NCI-H1105 (cell line): ENCODE measurements around the gene BID.

Experiments
- DNase-seq: peaks from one replicate; lab custom pipeline; 2025; lab: John Stamatoyannopoulos, UW

BID gene

DNA sequence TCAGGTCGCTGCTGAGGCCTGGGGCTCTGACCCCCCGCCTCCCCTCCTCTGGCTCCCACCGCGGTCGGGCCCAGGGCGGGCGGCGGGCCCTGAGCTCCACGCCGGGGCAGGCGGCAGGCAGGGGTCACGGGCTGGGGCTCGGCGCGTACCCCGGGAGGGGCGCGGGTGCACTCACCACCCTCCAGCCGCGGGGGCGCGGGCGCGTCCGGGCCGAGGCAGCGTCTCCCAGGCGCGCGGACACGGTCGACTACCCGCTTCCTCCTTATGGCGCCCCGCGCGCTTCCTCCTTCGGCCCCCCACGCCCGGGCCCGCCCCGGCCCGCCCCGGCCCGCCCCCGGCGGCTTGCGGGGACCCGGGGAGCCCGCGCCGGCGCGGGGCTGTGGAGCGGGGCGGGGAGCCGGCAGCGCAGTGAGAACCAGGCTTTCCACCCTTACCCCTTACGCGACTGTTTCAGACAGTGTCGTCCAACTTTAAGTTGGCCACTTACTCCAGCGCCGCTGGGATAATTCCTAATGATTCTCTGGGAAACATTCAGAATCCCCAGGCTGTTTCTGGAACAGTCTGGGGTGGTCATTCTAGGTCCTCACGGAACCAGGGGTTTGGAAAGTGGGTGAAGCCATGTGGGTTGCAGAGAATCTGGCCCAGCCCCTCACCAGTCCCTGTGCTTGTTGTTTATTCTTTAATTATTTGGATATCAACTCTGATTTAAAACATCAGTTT, at the start of gene BID:
Gene BID (minus strand): TSS at position 264 of the 720 bp plus-strand sequence. CDS start 24,353 bp downstream, outside the sequence.
- DNase-seq = peak; percentile 20

DNA sequence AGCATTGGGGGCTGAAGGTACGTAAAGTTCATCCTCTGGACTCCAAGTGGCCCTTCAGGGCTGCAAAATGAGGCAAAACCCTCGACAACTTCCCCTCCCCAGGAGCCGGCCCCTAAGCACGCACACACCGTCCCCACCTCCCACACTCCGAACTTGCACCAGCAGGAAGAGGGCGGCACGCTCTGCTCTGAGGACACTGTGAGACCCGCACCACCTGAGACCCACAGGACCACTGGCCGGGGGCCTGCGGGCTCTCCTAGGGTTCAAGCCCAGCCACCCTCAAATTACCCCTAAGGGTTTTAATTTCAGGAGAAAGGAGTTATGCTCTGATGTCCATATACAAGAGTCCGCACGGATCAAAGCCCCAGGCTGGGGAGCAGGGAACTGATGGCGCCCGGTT, 49.7 kb upstream of the BID start:
- DNase-seq = no peak

GRCh38 chr22:17823226-17823625, 49.0 kb upstream of the BID start:
- DNase-seq = no peak

- no peak for DNase-seq
These were observed 47.8 kb upstream of the BID start for GRCh38 chr22:17822087-17822486.

DNA sequence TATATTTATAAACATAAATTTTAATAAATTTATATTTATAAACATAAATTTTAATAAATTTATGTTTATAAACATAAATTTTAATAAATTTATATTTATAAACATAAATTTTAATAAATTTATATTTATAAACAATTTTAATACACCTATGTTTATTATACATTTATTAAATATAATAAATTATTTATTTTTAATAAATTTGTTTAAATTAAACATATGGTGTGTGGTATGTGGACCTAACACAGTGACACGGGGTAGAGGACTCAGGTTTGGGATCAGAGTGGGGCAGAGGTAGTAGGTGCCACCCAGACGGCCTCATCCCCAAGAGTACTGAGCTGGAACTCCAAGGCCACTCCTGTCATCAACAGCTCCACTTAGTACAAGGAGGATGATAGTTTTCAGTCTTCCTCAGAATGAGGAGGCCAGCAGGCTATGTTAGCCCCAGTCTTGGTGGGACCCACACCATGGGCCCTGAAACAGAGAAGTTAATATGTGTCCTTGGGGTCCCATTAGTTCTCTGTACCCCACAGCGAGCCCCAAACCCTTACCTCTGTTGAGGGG, 46.7 kb upstream of the BID start:
- DNase-seq = no peak

GRCh38 chr22:17818649-17819048, 44.4 kb upstream of the BID start:
- no peak for DNase-seq

- no peak for DNase-seq
These were observed 43.9 kb upstream of the BID start for GRCh38 chr22:17818180-17818579.

GRCh38 chr22:17817511-17818065, 43.3 kb upstream of the BID start:
- DNase-seq = no peak

GRCh38 chr22:17817079-17817478, 42.8 kb upstream of the BID start:
- DNase-seq = no peak

DNA sequence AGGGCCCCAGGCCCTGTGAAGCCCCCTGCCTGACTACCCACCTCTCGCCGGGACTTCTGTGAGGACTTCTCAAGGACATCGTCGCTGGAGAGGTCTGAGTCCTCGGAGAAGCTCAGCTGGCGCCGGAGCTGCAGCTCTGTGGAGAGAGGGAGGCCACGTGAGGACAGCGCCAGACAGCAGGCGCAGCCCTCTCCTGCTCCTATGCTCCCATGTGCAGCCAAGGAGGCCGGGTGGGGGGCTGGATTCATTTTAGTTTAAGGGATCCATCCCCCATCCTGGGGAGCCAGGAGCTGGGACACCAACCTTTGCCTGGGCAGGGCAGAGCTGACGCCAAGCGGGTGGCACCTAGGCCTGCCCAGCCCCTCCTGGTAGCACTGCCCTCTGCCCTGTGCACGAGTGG, 42.4 kb upstream of the BID start:
- DNase-seq = no peak

- DNase-seq = no peak
These were observed 41.5 kb upstream of the BID start for GRCh38 chr22:17815703-17816254.

GRCh38 chr22:17814830-17815229, 40.6 kb upstream of the BID start:
- DNase-seq = no peak

DNA sequence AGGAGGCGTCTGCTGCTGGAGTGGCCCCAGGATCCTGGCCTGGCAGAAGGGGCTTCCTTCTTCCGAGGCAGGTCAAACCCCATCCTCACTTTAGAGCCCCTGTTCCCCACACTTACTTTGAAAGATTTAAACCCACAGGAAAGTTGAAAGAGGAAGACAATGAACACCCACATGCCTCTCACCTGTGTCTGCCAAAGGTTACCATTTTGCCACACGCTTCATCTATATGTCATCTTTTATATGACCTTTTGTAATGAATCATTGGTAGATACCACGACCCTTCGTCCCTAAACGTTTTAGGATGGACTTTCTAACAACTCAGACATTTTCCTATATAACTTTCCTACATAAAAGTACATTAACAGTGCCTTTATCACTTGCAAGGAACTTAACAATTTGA, 39.8 kb upstream of the BID start:
- no peak for DNase-seq

GRCh38 chr22:17811119-17811518, 36.9 kb upstream of the BID start:
- no peak for DNase-seq

DNA sequence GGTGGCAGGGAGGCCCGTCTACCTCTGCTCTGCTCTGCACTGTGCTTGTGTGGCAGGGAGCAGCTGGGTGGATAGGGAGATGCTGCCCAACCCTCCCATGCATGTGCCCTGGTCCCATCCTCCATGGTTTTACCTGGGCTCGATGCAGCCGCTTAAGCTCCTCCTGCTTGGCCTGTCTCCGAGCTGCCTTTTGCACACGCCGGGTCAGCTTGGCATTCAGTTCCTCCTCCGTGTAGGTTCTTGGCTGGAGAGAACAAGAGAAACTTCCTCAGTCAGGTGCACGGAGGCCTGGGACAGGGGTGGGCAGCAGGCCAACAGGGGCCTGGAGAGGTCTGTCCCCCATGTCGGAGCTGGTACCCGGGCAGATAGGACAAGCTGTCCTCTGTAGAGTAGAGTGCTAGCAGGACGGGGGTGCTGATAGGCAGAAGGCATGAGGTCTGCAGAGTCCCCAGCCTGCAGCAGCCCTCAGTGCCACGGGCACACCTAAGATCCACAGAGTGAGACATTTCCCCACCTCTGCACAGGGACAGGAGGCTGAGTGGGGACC, 36.4 kb upstream of the BID start:
- no peak for DNase-seq

- DNase-seq = no peak
These were observed 34.6 kb upstream of the BID start for GRCh38 chr22:17808693-17809403.

DNA sequence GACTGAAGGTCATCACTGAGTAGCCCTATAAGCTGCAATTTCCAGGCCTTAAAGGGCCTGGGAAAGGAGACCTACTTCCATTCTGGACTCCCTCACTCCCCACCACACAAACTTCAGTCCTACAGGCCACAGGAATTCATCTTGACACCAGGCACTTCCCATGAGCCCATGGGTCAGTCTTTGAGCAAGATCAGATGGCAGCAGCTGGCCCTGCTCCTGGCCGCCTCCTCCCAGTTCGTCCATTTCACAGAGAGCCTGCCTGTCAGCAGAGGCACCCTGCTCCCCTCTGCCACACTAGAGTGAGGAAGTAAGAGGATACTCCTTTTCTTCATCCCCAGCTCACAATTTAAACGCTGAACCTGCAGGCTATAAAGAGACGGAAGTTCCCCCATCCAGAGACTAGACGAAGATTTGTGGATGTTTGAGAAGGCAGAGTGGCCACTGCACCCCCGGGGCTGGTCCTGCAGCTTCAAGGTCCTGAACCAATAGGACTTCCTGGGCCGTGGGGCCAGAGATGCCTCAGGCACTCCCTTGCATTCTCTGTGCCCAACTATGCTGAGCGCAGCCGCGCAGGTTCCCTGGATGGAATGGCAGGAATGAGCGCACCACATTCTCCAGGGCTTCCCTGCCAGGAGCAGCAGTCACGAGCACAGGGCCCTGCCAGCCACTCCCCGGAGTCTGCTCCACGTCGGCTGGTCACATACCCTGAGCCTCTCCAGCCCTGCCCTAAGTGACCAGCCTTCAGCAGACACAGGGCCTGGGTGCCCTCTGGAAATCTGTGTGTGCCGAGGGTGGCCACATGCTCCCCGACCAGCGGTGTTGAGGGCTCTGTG, 33.5 kb upstream of the BID start:
- no peak for DNase-seq

DNA sequence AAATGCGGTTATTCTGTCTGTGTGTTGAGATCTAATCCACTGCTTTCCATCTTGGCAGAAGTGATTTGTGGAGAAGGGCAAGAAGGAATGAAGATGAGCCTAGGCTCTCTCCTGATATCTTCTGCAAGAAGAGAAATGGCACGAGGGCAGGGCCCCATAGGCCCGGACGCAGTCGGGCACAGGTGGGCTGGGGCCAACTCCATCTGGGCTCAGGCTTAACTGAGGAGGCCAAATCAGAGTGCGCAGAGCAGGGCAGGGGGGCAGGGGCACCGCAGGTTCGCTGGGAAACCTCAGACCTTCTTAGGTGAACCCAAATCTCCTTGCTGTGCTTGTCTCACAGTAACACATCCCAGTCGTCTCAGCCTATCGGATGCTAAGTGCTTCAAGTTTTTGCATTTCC, 32.8 kb upstream of the BID start:
- no peak for DNase-seq

DNA sequence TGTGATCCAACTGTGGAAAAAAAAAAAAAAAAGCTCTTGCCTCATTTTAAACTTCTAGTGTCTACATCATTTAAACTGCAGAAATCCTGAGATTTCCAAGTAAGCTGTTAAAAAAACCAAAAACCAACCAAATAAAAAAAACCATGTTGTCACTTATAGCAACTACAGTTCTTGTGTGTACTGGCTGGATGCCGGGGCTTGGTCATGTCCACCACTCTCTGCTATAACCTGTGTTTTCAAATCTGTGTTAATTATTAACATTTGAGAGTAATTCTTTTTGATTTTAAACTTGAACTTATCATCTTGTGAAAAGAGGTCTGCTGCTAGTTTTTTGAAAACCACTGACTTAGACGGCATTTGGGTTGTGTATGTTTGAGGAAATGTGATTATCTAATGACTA, 32.2 kb upstream of the BID start:
- DNase-seq = no peak

- DNase-seq = no peak
These were observed 30.2 kb upstream of the BID start for GRCh38 chr22:17804331-17805080.
